ENCODE results near the gene ABCA3. TPM values are rescaled to one million over a fixed set of nuclear protein-coding genes. Genes with fewer than 3 reads are reported as not detected.

The ABCA3 gene
- total RNA-seq, 1 experiment from 2014 or later, result 3.5 TPM

DNA sequence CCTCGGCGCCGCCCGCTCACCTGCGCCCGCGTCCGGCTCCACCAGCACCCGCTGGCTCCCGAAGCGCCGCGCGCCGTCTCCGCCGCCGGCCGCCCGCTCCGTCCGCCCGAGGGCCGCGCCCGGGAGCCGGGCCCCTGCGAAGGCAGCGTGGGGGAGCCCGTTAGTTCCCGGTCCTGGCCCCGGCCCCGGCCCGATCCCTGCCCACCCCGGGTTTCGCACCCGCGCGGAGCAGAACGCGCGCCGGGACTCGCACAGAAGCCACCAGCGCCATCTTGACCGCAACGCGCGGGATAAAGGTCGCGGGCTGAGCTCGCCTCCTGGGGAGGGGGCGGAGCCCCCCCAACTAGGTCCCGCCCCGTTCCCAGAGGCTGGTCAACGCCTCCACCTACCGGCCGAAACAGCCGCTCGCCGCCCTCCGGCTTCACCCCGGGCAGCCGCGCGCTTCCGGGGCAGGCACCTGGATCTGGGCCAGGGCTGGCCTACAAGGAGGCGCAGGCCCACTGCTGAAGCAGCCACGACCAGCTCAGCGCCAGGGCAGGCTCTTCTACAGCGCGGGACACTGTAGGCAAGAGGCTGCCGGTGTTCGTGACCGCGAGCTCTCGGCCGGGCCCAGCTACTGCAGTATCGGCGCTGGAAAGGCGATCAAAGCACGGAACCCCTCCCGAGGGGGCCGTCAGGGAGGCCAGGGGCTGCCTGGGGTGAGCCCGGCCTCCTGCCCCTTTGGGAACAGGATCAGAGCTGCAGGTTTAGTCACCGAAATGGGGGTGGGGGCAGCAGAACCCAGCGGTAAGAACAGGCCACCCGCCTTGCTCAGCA is 89.0 kb downstream of the ABCA3 start, which contains the start of gene ECI1:
Gene ECI1 (minus strand): TSS at position 292 of the 816 bp plus-strand sequence. CDS start 21 bp downstream, at position 271.
- Mint-ChIP-seq H3K27ac (ENCODE audit: low read depth, unreplicated experiment) (peak within 1 kb of the TSS; percentile 91), H3K36me3 (ENCODE audit: insufficient read depth, unreplicated experiment) (peaks cover 53% of the 10 kb centered on the region), H3K4me1 (ENCODE audit: insufficient read depth, unreplicated experiment) (no peaks in the 10 kb centered on the region), H3K4me3 (ENCODE audit: unreplicated experiment) (peak within 1 kb of the TSS; percentile 92), H3K9me3 (ENCODE audit: unreplicated experiment) (no peaks in the 10 kb centered on the region), H3K27me3 (ENCODE audit: insufficient read depth, unreplicated experiment) (no peaks in the 10 kb centered on the region)
- CTCF ChIA-PET, result interaction anchor here (0.5 to 1.5 kb wide), 12 partner anchors 8 to 752 kb away, joined by 3 to 7 read pairs (median 4); partner anchors contain the start of gene PGP
- TF ChIP-seq, protein P1, sequence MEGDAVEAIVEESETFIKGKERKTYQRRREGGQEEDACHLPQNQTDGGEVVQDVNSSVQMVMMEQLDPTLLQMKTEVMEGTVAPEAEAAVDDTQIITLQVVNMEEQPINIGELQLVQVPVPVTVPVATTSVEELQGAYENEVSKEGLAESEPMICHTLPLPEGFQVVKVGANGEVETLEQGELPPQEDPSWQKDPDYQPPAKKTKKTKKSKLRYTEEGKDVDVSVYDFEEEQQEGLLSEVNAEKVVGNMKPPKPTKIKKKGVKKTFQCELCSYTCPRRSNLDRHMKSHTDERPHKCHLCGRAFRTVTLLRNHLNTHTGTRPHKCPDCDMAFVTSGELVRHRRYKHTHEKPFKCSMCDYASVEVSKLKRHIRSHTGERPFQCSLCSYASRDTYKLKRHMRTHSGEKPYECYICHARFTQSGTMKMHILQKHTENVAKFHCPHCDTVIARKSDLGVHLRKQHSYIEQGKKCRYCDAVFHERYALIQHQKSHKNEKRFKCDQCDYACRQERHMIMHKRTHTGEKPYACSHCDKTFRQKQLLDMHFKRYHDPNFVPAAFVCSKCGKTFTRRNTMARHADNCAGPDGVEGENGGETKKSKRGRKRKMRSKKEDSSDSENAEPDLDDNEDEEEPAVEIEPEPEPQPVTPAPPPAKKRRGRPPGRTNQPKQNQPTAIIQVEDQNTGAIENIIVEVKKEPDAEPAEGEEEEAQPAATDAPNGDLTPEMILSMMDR (IDR thresholded peaks at IDR 0.05; ENCODE audit: unreplicated experiment), result peak; percentile 51
- BruUV-seq (replicated peaks), result no TSS peak
- intact Hi-C loops (cut with micrococcal nuclease), result loop anchor here (2.0 kb wide), 1 partner anchor 27 kb away; no protein-coding TSS in a partner anchor
- peak; percentile 94 for DNase-seq (ENCODE audit: unreplicated experiment)
- POLR2A ChIA-PET, result interaction anchor here (0.5 to 4.9 kb wide), 37 partner anchors 9 to 507 kb away, joined by 3 to 58 read pairs (median 6); partner anchors contain the start of genes AMDHD2, ATP6V0C, CCNF and DNASE1L2

DNA sequence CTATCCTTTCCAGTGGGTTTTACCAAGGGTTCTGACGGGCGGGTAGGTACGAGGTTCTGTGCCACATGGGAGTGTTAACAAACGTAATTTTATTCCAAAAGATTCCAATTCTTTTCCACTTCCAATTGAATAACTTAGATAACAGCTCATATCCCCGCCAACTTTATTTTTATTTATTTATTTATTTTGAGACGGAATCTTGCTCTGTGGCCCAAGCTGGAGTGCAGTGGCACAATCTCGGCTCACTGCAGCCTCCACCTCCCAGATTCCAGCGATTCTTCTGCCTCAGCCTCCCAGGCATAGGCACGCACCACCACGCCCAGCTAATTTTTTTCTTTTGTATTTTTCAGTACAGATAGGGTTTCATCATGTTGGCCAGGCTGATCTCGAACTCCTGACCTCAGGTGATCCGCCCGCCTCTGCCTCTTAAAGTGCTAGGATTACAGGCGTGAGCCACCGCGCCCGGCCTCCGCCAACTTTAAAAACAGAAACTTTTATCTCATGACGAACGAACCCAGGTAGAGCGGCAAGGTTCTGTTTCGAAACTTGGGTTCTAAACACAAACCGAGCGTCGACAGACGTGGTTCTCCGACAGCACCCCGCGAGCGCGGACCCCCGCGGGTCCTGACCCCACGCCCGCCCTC is 89.8 kb downstream of the ABCA3 start:
- intact Hi-C loops (cut with micrococcal nuclease), result loop anchor here (2.0 kb wide), 1 partner anchor 26 kb away; no protein-coding TSS in a partner anchor
- BruUV-seq (replicated peaks), result TSS peak; percentile 46
- peak; percentile 55 for DNase-seq (ENCODE audit: unreplicated experiment)
- TF ChIP-seq, protein P1 (IDR thresholded peaks at IDR 0.05; ENCODE audit: unreplicated experiment), result no peak
- ChIA-PET CTCF (interaction anchor here (0.6 to 1.5 kb wide), 7 partner anchors 10 to 280 kb away, joined by 3 to 6 read pairs (median 4); partner anchors contain the start of gene PGP), POLR2A (interaction anchor here (0.5 to 4.9 kb wide), 31 partner anchors 8 to 1207 kb away, joined by 3 to 58 read pairs (median 7); partner anchors contain the start of genes ATP6V0C, CCNF, DNASE1L2 and E4F1)
- Mint-ChIP-seq H3K4me1 (ENCODE audit: insufficient read depth, unreplicated experiment) (no peaks in the 10 kb centered on the region), H3K27me3 (ENCODE audit: insufficient read depth, unreplicated experiment) (no peaks in the 10 kb centered on the region), H3K36me3 (ENCODE audit: insufficient read depth, unreplicated experiment) (peaks cover 50% of the 10 kb centered on the region), H3K9me3 (ENCODE audit: unreplicated experiment) (no peaks in the 10 kb centered on the region), H3K27ac (ENCODE audit: low read depth, unreplicated experiment) (peak overlapping the region; percentile 91), H3K4me3 (ENCODE audit: unreplicated experiment) (peak overlapping the region; percentile 92)

DNA sequence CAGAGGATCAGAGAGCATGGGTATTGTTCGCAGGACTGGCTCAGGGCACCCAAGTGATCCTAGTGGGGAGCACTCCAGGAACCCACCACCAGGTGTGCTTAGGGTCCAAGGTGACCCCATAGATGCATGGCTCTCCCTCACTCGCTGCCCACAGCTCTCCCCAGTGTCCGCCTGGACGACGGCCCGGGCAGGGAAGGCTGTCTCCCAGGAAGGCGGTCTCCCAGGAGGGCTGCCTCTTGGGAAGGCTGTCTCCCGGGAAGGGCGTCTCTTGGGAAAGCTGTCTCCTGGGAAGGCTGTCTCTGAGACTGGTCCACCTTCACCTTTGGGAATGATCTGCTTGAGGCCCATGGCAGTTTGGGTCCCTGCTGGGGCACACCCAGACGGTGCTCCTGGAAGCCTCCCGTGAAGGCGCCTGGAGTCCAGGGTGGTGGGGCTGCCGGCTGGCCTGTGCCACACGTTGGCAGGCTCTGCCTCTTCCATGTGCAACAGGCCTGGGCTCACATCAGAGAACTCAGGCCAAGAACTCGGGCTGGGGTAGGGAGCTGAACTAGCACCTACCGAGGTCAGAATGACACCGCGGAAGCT is 94.1 kb downstream of the ABCA3 start:
- no TSS peak for BruUV-seq (replicated peaks)
- POLR2A ChIA-PET, result no interaction called here
- DNase-seq (ENCODE audit: unreplicated experiment), result no peak
- intact Hi-C loops (cut with micrococcal nuclease), result no loop called here
- Mint-ChIP-seq H3K36me3 (ENCODE audit: insufficient read depth, unreplicated experiment) (peaks cover 50% of the 10 kb centered on the region), H3K4me1 (ENCODE audit: insufficient read depth, unreplicated experiment) (peaks cover 5% of the 10 kb centered on the region), H3K4me3 (ENCODE audit: unreplicated experiment) (no peak overlapping the region), H3K9me3 (ENCODE audit: unreplicated experiment) (no peaks in the 10 kb centered on the region), H3K27ac (ENCODE audit: low read depth, unreplicated experiment) (no peak overlapping the region), H3K27me3 (ENCODE audit: insufficient read depth, unreplicated experiment) (no peaks in the 10 kb centered on the region)
- CTCF ChIA-PET, result interaction anchor here (0.6 to 0.9 kb wide), 4 partner anchors 61 to 825 kb away, joined by 3 to 6 read pairs (median 3); no protein-coding TSS in a partner anchor
- TF ChIP-seq, protein P1 (IDR thresholded peaks at IDR 0.05; ENCODE audit: unreplicated experiment), result no peak

Data from MCF 10A (cell line).